Trophoblast cell (in vitro differentiated cells and primary cell): ENCODE results near the gene KPNB1.

Experiments
- DNase-seq, 2 donors: peaks; one replicate each; pipeline ENCODE4 v3.0.0-alpha.2; 2016
- H2AFZ ChIP-seq: 2 replicates; pipeline ENCODE4 v1.6.1; 2013; ENCODE audit warnings: low read length, moderate library complexity, mild to moderate bottlenecking; ENCODE audit not compliant: insufficient read depth, poor library complexity
- H2AK5ac ChIP-seq: 2 replicates; pipeline ENCODE4 v1.6.1; 2013; ENCODE audit warnings: mild to moderate bottlenecking, low read length
- H2BK120ac ChIP-seq: 2 replicates; pipeline ENCODE4 v1.6.1; 2013; ENCODE audit warnings: low read length, mild to moderate bottlenecking, moderate library complexity; ENCODE audit not compliant: insufficient read depth, poor library complexity
- H2BK12ac ChIP-seq: 2 replicates; pipeline ENCODE4 v1.6.1; 2013; ENCODE audit warnings: mild to moderate bottlenecking, low read length, moderate library complexity
- H2BK5ac ChIP-seq: 2 replicates; pipeline ENCODE4 v1.6.1; 2013; ENCODE audit warnings: low read length, low read depth, moderate library complexity, mild to moderate bottlenecking; ENCODE audit not compliant: poor library complexity
- H3K14ac ChIP-seq: 2 replicates; pipeline ENCODE4 v1.6.1; 2013; ENCODE audit warnings: mild to moderate bottlenecking, low read length
- H3K18ac ChIP-seq: 2 replicates; pipeline ENCODE4 v1.6.1; 2013; ENCODE audit warnings: mild to moderate bottlenecking, low read length
- H3K23ac ChIP-seq: 2 replicates; pipeline ENCODE4 v1.6.1; 2013; ENCODE audit warnings: low read length
- H3K27ac ChIP-seq: 2 replicates; pipeline ENCODE4 v1.5.1; 2013; ENCODE audit warnings: low read depth, mild to moderate bottlenecking, inconsistent platforms, low read length, moderate library complexity
- H3K27me3 ChIP-seq: 2 replicates; pipeline ENCODE4 v1.6.1; 2013; ENCODE audit warnings: inconsistent platforms, mild to moderate bottlenecking, low read length, moderate library complexity; ENCODE audit not compliant: insufficient read depth
- H3K36me3 ChIP-seq, 2 experiments: 1 replicate in 1 of 2; 2 replicates in 1 of 2; pipeline ENCODE4 v1.6.1; 2013; ENCODE audit warnings: low read length in 2 of 2, mild to moderate bottlenecking in 2 of 2, moderate library complexity in 1 of 2; ENCODE audit not compliant: insufficient read depth in 2 of 2, control insufficient read depth in 1 of 2
- H3K4ac ChIP-seq: 2 replicates; pipeline ENCODE4 v1.6.1; 2013; ENCODE audit warnings: low read depth, mild to moderate bottlenecking, low read length, moderate library complexity
- H3K4me1 ChIP-seq, 2 experiments: 1 replicate in 1 of 2; 2 replicates in 1 of 2; pipeline ENCODE4 v1.6.1; 2013; ENCODE audit warnings: low read length in 2 of 2, mild to moderate bottlenecking in 2 of 2, moderate library complexity in 1 of 2; ENCODE audit not compliant: insufficient read depth in 2 of 2, control insufficient read depth in 1 of 2
- H3K4me2 ChIP-seq: 2 replicates; pipeline ENCODE4 v1.6.1; 2013; ENCODE audit warnings: inconsistent platforms, mild to moderate bottlenecking, low read length, moderate library complexity
- H3K4me3 ChIP-seq: 2 replicates; pipeline ENCODE4 v1.5.1; 2013; ENCODE audit warnings: mild to moderate bottlenecking, low read depth, low read length, inconsistent platforms
- H3K79me1 ChIP-seq: one replicate; pipeline ENCODE4 v1.6.1; 2013; ENCODE audit warnings: low read length
- H3K79me2 ChIP-seq: 2 replicates; pipeline ENCODE4 v1.6.1; 2013; ENCODE audit warnings: low read length, mild to moderate bottlenecking; ENCODE audit not compliant: control insufficient read depth, insufficient read depth, poor library complexity
- H3K9ac ChIP-seq: 2 replicates; pipeline ENCODE4 v1.6.1; 2013; ENCODE audit warnings: mild to moderate bottlenecking, low read length
- H3K9me3 ChIP-seq: 2 replicates; pipeline ENCODE4 v1.6.1; 2013; ENCODE audit warnings: low read depth, mild to moderate bottlenecking, control low read depth, inconsistent platforms, low read length; ENCODE audit not compliant: insufficient read depth
- H4K12ac ChIP-seq: 2 replicates; pipeline ENCODE4 v1.6.1; 2013; ENCODE audit warnings: low read depth, mild to moderate bottlenecking, low read length, moderate library complexity
- H4K8ac ChIP-seq: 2 replicates; pipeline ENCODE4 v1.6.1; 2013; ENCODE audit warnings: low read depth, mild to moderate bottlenecking, low read length, moderate library complexity
- H4K91ac ChIP-seq: one replicate; pipeline ENCODE4 v1.6.1; 2013; ENCODE audit warnings: low read depth, mild to moderate bottlenecking, low read length, moderate library complexity
- WGBS: extraction: QIAGEN DNeasy Blood & Tissue Kit; methylation state at CpG from one replicate; pipeline ENCODE4 v1.1.7; 2013; ENCODE audit warnings: missing lambda C conversion rate; ENCODE audit not compliant: insufficient read length, insufficient coverage; ENCODE audit errors: extremely low coverage; 5-methylcytosine and 5-hydroxymethylcytosine counted together

The KPNB1 gene

DNA sequence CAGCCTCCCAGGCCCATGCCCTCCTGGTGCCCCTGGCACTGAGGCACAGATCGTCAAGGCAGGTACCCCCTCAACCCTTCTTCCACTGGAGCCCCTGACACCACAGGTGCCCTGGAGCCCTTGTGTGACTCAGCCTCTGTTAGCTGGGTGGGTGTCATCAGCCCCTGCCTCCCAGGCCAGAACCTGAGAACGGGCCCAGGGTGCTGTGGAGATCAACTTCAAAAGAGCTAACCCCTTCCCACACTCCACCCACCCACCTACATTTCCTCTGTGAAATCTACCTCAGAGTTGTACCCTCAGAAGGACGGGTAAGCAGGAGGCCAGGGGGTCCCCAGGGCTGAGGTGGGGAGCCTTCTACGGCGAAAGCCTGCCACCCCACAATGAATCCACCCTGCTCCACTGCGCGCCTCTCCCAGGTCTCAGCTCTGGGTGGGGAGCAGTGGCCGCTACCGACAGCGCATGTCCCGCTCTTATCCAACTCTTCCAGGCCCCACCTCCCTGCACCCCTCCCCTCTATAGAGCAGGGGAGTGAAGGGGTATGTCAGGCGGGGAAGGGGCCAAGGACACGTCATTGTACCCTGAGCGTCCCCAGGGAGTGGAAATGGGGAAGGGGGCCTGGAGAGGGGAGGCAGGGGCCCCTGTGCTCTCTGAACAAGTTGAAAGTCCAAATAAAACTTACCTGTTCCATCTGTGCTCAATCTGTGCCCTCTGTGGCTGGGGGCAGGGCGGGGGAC is 61.8 kb downstream of the KPNB1 start:
- Histone ChIP-seq H3K18ac (no peak overlapping the region), H2AFZ (no peak overlapping the region), H3K79me1 (no peaks in the 10 kb centered on the region), H2AK5ac (no peak overlapping the region), H3K27me3 (no peaks in the 10 kb centered on the region), H4K91ac (no peak overlapping the region), H2BK120ac (no peak overlapping the region), H4K12ac (no peak overlapping the region), H4K8ac (no peak overlapping the region), H2BK5ac (no peak overlapping the region), H3K4me2 (no peak overlapping the region), H3K4me3 (no peak overlapping the region), H3K36me3 (peaks cover 3 to 7% of the 10 kb centered on the region in 2 experiments), H3K9me3 (no peaks in the 10 kb centered on the region), H3K27ac (no peak overlapping the region), H3K4ac (no peak overlapping the region), H3K14ac (no peak overlapping the region), H2BK12ac (no peak overlapping the region), H3K4me1 (no peaks in the 10 kb centered on the region), H3K23ac (no peak overlapping the region), H3K79me2 (no peaks in the 10 kb centered on the region), H3K9ac (no peak overlapping the region)
- no peak for DNase-seq
- WGBS, result no CpG with 5 or more reads among the region's 15 CpGs

DNA sequence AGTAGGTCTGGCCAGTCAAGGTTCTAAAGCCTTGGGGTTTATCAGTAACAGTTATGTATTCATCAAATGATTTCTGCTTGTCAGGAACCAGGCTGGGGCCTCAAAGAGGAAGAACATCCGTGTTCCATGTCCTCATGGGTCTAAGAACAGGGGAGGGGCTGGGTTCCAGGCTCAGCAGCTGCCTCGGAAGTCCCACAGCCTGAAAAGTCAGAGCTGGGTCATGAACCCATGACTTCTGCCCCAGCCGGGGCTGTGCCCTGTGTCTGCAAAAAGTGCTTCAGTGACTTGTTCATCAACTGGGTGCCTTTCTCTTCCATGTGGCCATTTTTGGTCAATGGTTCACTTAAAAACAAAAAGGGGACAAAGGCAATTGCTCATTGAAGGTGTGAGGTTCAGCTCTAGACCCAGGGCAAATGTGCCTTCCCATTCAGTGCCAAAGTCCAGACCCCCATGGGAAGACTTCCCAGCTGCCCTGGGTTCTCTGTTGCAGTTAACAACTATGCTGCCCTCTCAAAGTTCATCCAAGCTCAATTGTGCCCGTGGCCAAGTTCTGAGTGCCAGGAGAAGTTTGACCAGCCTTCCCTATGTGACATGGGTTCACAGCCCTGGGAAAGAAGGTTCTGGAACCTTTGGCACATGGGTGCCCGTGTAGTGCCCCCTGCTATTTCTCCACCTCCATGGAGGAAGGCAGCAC is 62.8 kb downstream of the KPNB1 start:
- no peak overlapping the region for H3K4ac ChIP-seq
- WGBS, result no CpG with 5 or more reads among the region's 5 CpGs
- H3K9ac ChIP-seq, result no peak overlapping the region
- H3K4me1 ChIP-seq, result no peaks in the 10 kb centered on the region
- no peaks in the 10 kb centered on the region for H3K79me2 ChIP-seq
- no peaks in the 10 kb centered on the region for H3K27me3 ChIP-seq
- no peak overlapping the region for H3K27ac ChIP-seq
- H2AK5ac ChIP-seq, result no peak overlapping the region
- H3K18ac ChIP-seq, result no peak overlapping the region
- no peak overlapping the region for H2BK12ac ChIP-seq
- no peak overlapping the region for H4K8ac ChIP-seq
- peaks cover 3 to 7% of the 10 kb centered on the region in 2 experiments for H3K36me3 ChIP-seq
- no peaks in the 10 kb centered on the region for H3K9me3 ChIP-seq
- H4K12ac ChIP-seq, result no peak overlapping the region
- H2BK5ac ChIP-seq, result no peak overlapping the region
- H3K23ac ChIP-seq, result no peak overlapping the region
- no peak overlapping the region for H3K14ac ChIP-seq
- H2AFZ ChIP-seq, result no peak overlapping the region
- no peak overlapping the region for H3K4me2 ChIP-seq
- H4K91ac ChIP-seq, result no peak overlapping the region
- H2BK120ac ChIP-seq, result no peak overlapping the region
- no peaks in the 10 kb centered on the region for H3K79me1 ChIP-seq
- no peak for DNase-seq
- H3K4me3 ChIP-seq, result no peak overlapping the region

DNA sequence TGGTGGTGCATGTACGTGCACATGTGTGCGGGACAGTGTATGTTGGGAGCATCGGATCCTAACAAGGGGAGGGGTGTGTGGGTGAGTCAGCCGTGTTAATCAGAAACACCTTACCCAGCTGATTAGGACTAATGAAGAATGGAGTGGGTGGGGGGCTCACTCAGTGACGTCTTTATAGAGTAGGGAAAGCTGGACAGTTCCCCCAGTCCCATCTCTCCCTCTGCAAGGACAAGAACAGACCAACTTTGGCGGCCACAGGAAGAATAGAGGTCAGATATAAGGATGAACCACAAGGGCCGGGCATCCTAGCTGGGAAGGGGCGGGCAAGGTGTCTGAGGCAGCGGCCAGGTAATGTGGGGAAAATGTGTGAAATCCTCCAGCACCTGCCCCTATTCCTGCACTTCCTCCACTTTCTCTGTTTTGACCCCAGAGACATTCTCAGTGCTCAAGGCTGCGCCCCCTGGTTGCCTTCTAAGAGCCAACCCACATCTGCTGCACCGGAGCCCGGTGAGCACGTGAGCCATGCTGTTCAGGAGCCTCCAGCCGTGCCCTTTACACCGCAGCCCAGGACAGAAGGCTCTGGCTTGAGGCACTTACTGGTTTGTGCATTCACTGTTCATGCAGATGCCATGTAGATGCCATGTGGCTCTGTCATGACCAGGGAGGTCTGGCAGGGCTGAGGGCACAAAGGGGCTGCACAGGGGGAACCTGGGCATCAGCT is 64.4 kb downstream of the KPNB1 start:
- no peak overlapping the region for H3K27ac ChIP-seq
- no peaks in the 10 kb centered on the region for H3K4me1 ChIP-seq
- H3K4ac ChIP-seq, result no peak overlapping the region
- no peak overlapping the region for H4K12ac ChIP-seq
- no peak overlapping the region for H2BK5ac ChIP-seq
- no peak for DNase-seq
- H3K27me3 ChIP-seq, result no peaks in the 10 kb centered on the region
- no peaks in the 10 kb centered on the region for H3K79me1 ChIP-seq
- no peak overlapping the region for H3K4me2 ChIP-seq
- no peak overlapping the region for H2AK5ac ChIP-seq
- no peak overlapping the region for H2BK120ac ChIP-seq
- H2AFZ ChIP-seq, result no peak overlapping the region
- WGBS, result no CpG with 5 or more reads among the region's 15 CpGs
- H3K14ac ChIP-seq, result no peak overlapping the region
- H3K79me2 ChIP-seq, result no peaks in the 10 kb centered on the region
- no peak overlapping the region for H3K4me3 ChIP-seq
- no peak overlapping the region for H2BK12ac ChIP-seq
- H3K36me3 ChIP-seq, result peaks cover 3 to 5% of the 10 kb centered on the region in 2 experiments
- no peak overlapping the region for H4K91ac ChIP-seq
- no peak overlapping the region for H3K18ac ChIP-seq
- H3K9ac ChIP-seq, result no peak overlapping the region
- no peak overlapping the region for H4K8ac ChIP-seq
- no peaks in the 10 kb centered on the region for H3K9me3 ChIP-seq
- H3K23ac ChIP-seq, result no peak overlapping the region

DNA sequence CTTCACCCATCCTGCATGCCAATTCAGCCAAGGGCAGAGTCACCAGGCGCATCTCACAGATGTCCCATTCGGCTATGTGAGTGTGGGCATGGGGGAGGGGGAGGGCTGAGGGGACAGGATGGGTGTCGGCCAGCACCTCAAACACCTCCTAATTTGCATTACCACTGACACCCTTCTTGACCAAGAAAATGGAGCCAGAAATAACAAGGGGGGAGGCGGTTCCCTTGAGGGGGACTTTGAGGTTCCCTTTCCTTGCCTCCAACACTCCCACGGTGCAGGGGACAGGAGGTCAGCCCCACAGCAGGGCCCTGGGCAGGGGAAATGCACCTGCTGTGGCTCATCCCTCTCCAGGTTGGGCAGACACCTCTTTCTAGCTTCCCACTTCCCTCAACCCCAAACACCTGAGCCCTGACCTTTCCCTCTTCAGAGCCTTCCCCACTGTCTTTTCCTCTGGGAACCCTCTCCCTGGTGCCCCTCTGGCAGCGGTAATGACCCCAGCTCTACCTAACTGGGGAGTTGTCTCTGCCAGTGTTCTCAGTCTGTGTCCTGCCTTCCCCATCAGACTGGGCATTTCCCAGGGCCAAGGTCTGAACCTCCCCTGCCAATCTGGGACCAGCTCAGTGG is 65.2 kb downstream of the KPNB1 start:
- Histone ChIP-seq H4K12ac (no peak overlapping the region), H3K18ac (no peak overlapping the region), H3K9me3 (no peaks in the 10 kb centered on the region), H3K14ac (no peak overlapping the region), H3K4ac (no peak overlapping the region), H3K79me2 (no peaks in the 10 kb centered on the region), H3K27ac (no peak overlapping the region), H3K4me3 (no peak overlapping the region), H3K9ac (no peak overlapping the region), H3K4me2 (no peak overlapping the region), H2AFZ (no peak overlapping the region), H3K23ac (no peak overlapping the region), H2BK12ac (no peak overlapping the region), H3K27me3 (no peaks in the 10 kb centered on the region), H3K4me1 (no peaks in the 10 kb centered on the region), H2BK120ac (no peak overlapping the region), H2BK5ac (no peak overlapping the region), H4K8ac (no peak overlapping the region), H4K91ac (no peak overlapping the region), H3K79me1 (no peaks in the 10 kb centered on the region), H2AK5ac (no peak overlapping the region), H3K36me3 (peaks cover 3% of the 10 kb centered on the region in 2 experiments)
- no CpG with 5 or more reads among the region's 6 CpGs for WGBS
- no peak for DNase-seq
